H1 (cell line): Measurements from ENCODE around the gene AAK1. TPM values are rescaled to one million over a fixed set of nuclear protein-coding genes. Genes with fewer than 3 reads are reported as not detected.

Experiments used
- CTCF ChIA-PET: fragments of 300-600 bp; sonication (Branson Sonifier 250); formaldehyde crosslinking; loops from one replicate; lab custom pipeline; 2021; ENCODE audit not compliant: partially characterized antibody; lab: Charles Lee
- POLR2A ChIA-PET: fragments of 300-600 bp; sonication (Branson Sonifier 250); formaldehyde crosslinking; loops from one replicate; lab custom pipeline; 2021; ENCODE audit warnings: inconsistent platforms; ENCODE audit not compliant: partially characterized antibody; lab: Charles Lee
- DNase-seq, 2 experiments: peaks; one replicate each; pipeline versions ENCODE4 v3.0.0 to v3.0.0-alpha.2; 2010 to 2022; ENCODE audit warnings: low spot score in 2 of 2, low read depth in 1 of 2, mixed read lengths in 1 of 2
- FAIRE-seq: peaks from 2 replicates; lab custom pipeline; 2011; peaks lifted over from hg19 to GRCh38; lab: Jason Lieb, UNC
- H2AFZ ChIP-seq: 2 replicates; pipeline ENCODE4 v1.8.1; 2012; ENCODE audit warnings: low read length, inconsistent platforms
- H2AK5ac ChIP-seq: 2 replicates; pipeline ENCODE4 v1.6.1; 2013; ENCODE audit warnings: low read depth, low read length
- H2BK120ac ChIP-seq: replicated peaks from 2 replicates; pipeline ENCODE3; 2013; ENCODE audit warnings: low read depth, low read length, inconsistent platforms
- H2BK12ac ChIP-seq: 2 replicates; pipeline ENCODE4 v1.6.1; 2013; ENCODE audit warnings: low read depth, low read length
- H2BK15ac ChIP-seq: 2 replicates; pipeline ENCODE4 v1.6.1; 2013; ENCODE audit warnings: low read length
- H2BK20ac ChIP-seq: 2 replicates; pipeline ENCODE4 v1.6.1; 2013; ENCODE audit warnings: low read length
- H2BK5ac ChIP-seq: 2 replicates; pipeline ENCODE4 v1.6.1; 2013; ENCODE audit warnings: low read depth, low read length
- H3K14ac ChIP-seq: 2 replicates; pipeline ENCODE4 v1.6.1; 2013; ENCODE audit warnings: inconsistent platforms; ENCODE audit not compliant: insufficient read length
- H3K18ac ChIP-seq: 2 replicates; pipeline ENCODE4 v1.6.1; 2013; ENCODE audit warnings: low read length; ENCODE audit errors: extremely low read depth
- H3K23ac ChIP-seq: 2 replicates; pipeline ENCODE4 v1.6.1; 2013; ENCODE audit warnings: inconsistent platforms; ENCODE audit not compliant: insufficient read length
- H3K23me2 ChIP-seq: 2 replicates; pipeline ENCODE4 v1.6.1; 2013; ENCODE audit warnings: low read depth, low read length
- H3K27ac ChIP-seq: 2 replicates; pipeline ENCODE4 v1.6.1; 2011; ENCODE audit warnings: low read depth, low read length, inconsistent platforms
- H3K27me3 ChIP-seq, 4 experiments: replicated peaks in 1 of 4; 1 replicate in 1 of 4; 2 replicates in 3 of 4; pipeline versions ENCODE4 v1.6.1 to v1.8.1; 2011 to 2013; ENCODE audit warnings: low read length in 3 of 4, mild to moderate bottlenecking in 3 of 4, inconsistent platforms in 2 of 4, mixed read lengths in 2 of 4, moderate library complexity in 1 of 4; ENCODE audit not compliant: control insufficient read depth in 3 of 4, insufficient read depth in 3 of 4; ENCODE audit errors: extremely low read depth in 1 of 4
- H3K36me3 ChIP-seq, 4 experiments: 2 replicates each; pipeline versions ENCODE4 v1.6.1 to v1.8.1; 2011 to 2013; ENCODE audit warnings: mild to moderate bottlenecking in 4 of 4, low read length in 3 of 4, moderate library complexity in 2 of 4, control low read depth in 1 of 4, inconsistent platforms in 1 of 4; ENCODE audit not compliant: insufficient read depth in 4 of 4, control insufficient read depth in 2 of 4
- H3K4ac ChIP-seq: replicated peaks from 2 replicates; pipeline ENCODE3; 2013; ENCODE audit warnings: low read length, low read depth, mixed read lengths, inconsistent platforms; ENCODE audit not compliant: insufficient read length
- H3K4me1 ChIP-seq, 4 experiments: replicated peaks in 1 of 4; 1 replicate in 1 of 4; 2 replicates in 3 of 4; pipeline versions ENCODE4 v1.6.1 to v1.8.1; 2011 to 2013; ENCODE audit warnings: low read length in 3 of 4, inconsistent platforms in 2 of 4, mixed read lengths in 1 of 4; ENCODE audit not compliant: insufficient read depth in 4 of 4, control insufficient read depth in 3 of 4
- H3K4me2 ChIP-seq, 2 experiments: 2 replicates each; pipeline versions ENCODE4 v1.6.1 to v1.8.1; 2011 to 2013; ENCODE audit warnings: low read depth in 2 of 2, low read length in 2 of 2, control low read depth in 1 of 2, inconsistent platforms in 1 of 2, mild to moderate bottlenecking in 1 of 2; ENCODE audit not compliant: insufficient read depth in 1 of 2
- H3K4me3 ChIP-seq, 4 experiments: fragments of 200-600, 300-600 bp in 1 of 4; sonication (generic), shearing (Covaris generic), sonication (Bioruptor Twin) in 1 of 4; 2 replicates each; pipeline versions ENCODE4 v1.5.1 to v1.8.1; 2011 to 2016; ENCODE audit warnings: low read length in 4 of 4, low read depth in 3 of 4, control low read depth in 2 of 4, inconsistent platforms in 2 of 4, mild to moderate bottlenecking in 2 of 4, mixed read lengths in 1 of 4, moderate library complexity in 1 of 4; ENCODE audit not compliant: insufficient read depth in 2 of 4; ENCODE audit errors: extremely low read depth in 1 of 4
- H3K56ac ChIP-seq: replicated peaks from 2 replicates; pipeline ENCODE3; 2013; ENCODE audit warnings: low read depth, mild to moderate bottlenecking, mixed read lengths, low read length, inconsistent platforms; ENCODE audit not compliant: insufficient read length
- H3K79me1 ChIP-seq: 2 replicates; pipeline ENCODE4 v1.6.1; 2013; ENCODE audit warnings: low read depth, low read length, control low read depth
- H3K79me2 ChIP-seq, 2 experiments: 2 replicates each; pipeline versions ENCODE4 v1.6.1 to v1.8.1; 2012 to 2013; ENCODE audit warnings: low read length in 2 of 2, mild to moderate bottlenecking in 2 of 2, inconsistent platforms in 1 of 2; ENCODE audit not compliant: insufficient read depth in 2 of 2, control insufficient read depth in 1 of 2
- H3K9ac ChIP-seq, 4 experiments: replicated peaks in 1 of 4; 1 replicate in 1 of 4; 2 replicates in 3 of 4; pipeline versions ENCODE4 v1.6.1 to v1.8.1; 2011 to 2013; ENCODE audit warnings: low read depth in 3 of 4, low read length in 3 of 4, control low read depth in 2 of 4, mild to moderate bottlenecking in 2 of 4, moderate library complexity in 2 of 4, inconsistent platforms in 1 of 4; ENCODE audit errors: extremely low read depth in 1 of 4
- H3K9me3 ChIP-seq, 2 experiments: 2 replicates each; pipeline versions ENCODE4 v1.6.1 to v1.8.1; 2012 to 2013; ENCODE audit warnings: mild to moderate bottlenecking in 2 of 2, moderate library complexity in 2 of 2, control low read depth in 1 of 2, inconsistent platforms in 1 of 2, low read depth in 1 of 2, low read length in 1 of 2, mixed read lengths in 1 of 2; ENCODE audit not compliant: insufficient read depth in 2 of 2
- H4K20me1 ChIP-seq, 2 experiments: replicated peaks in 1 of 2; 2 replicates each; pipeline versions ENCODE3 to v1.8.1; 2011 to 2013; ENCODE audit warnings: inconsistent platforms in 2 of 2, low read length in 2 of 2, mild to moderate bottlenecking in 1 of 2; ENCODE audit not compliant: insufficient read depth in 2 of 2, control insufficient read depth in 1 of 2
- H4K5ac ChIP-seq: 2 replicates; pipeline ENCODE4 v1.6.1; 2013; ENCODE audit warnings: low read length, low read depth, mixed read lengths, inconsistent platforms; ENCODE audit not compliant: insufficient read length
- H4K8ac ChIP-seq: 2 replicates; pipeline ENCODE4 v1.8.0; 2013; ENCODE audit warnings: mild to moderate bottlenecking, moderate library complexity, low read length, inconsistent platforms; ENCODE audit not compliant: insufficient read depth; ENCODE audit errors: extremely low read depth
- H4K91ac ChIP-seq: replicated peaks from 2 replicates; pipeline ENCODE3; 2013; ENCODE audit warnings: low read length, mixed read lengths, inconsistent platforms; ENCODE audit not compliant: insufficient read length
- CBX8 ChIP-seq: fragments of 300-800, 300-1000 bp; sonication (generic); IDR thresholded peaks from 2 replicates; pipeline ENCODE4 v1.7.1; 2016; ENCODE audit warnings: low read depth, low read length, borderline replicate concordance
- KDM5A ChIP-seq: fragments of 200-600 bp; IDR thresholded peaks from 2 replicates; pipeline ENCODE4 v1.7.1; 2012; ENCODE audit warnings: mild to moderate bottlenecking, low read length, inconsistent platforms, mixed read lengths
- PHF8 ChIP-seq: fragments of 200-600 bp; sonication (generic); conservative IDR thresholded peaks from 2 replicates; pipeline ENCODE4 v1.7.1; 2012; ENCODE audit warnings: low read depth, mild to moderate bottlenecking, inconsistent platforms, low read length, moderate library complexity
- POLR2AphosphoS5 ChIP-seq: IDR thresholded peaks from 2 replicates; pipeline ENCODE4 v1.6.1; 2011; ENCODE audit warnings: low read depth, low read length
- RAD21 ChIP-seq, 2 experiments: IDR thresholded peaks in 1 of 2; conservative IDR thresholded peaks in 1 of 2; 2 replicates each; pipeline ENCODE4 v1.6.1; 2011; ENCODE audit warnings: low read depth in 2 of 2, low read length in 2 of 2, improper control_type of control experiment in 1 of 2, inconsistent platforms in 1 of 2, mild to moderate bottlenecking in 1 of 2, moderate library complexity in 1 of 2
- RNF2 ChIP-seq: fragments of 200-900, 300-1000 bp; sonication (generic); IDR thresholded peaks from 2 replicates; pipeline ENCODE4 v1.7.1; 2016; ENCODE audit warnings: borderline replicate concordance, low read depth, mild to moderate bottlenecking, antibody characterized with exemption, low read length; ENCODE audit not compliant: poor library complexity, severe bottlenecking; ENCODE audit errors: missing control alignments
- SAP30 ChIP-seq: fragments of 300-600 bp; sonication (generic); IDR thresholded peaks from 2 replicates; pipeline ENCODE4 v1.7.1; 2012; ENCODE audit warnings: low read length, moderate library complexity, mild to moderate bottlenecking, inconsistent platforms; ENCODE audit not compliant: insufficient read depth, insufficient replicate concordance
- SP1 ChIP-seq: IDR thresholded peaks from 2 replicates; pipeline ENCODE4 v1.6.1; 2011; ENCODE audit warnings: low read depth, low read length
- SUZ12 ChIP-seq: fragments of 200-600 bp; sonication (generic); IDR thresholded peaks from 2 replicates; pipeline ENCODE4 v1.6.1; 2012; ENCODE audit warnings: mild to moderate bottlenecking, inconsistent platforms, low read length, moderate library complexity, mixed read lengths
- WGBS, 2 experiments: shearing (Covaris generic) in 1 of 2; methylation state at CpG; one replicate each; pipeline versions ENCODE4 v1.1.6 to v1.1.7; 2013 to 2015; ENCODE audit warnings: low lambda C conversion rate in 2 of 2, mixed read lengths in 2 of 2, inconsistent platforms in 1 of 2, low coverage in 1 of 2, missing lambda C conversion rate in 1 of 2; ENCODE audit not compliant: insufficient replicate concordance in 2 of 2, insufficient coverage in 1 of 2, insufficient read length in 1 of 2; ENCODE audit errors: extremely low coverage in 1 of 2, missing lambda C conversion rate in 1 of 2; 5-methylcytosine and 5-hydroxymethylcytosine counted together
- polyA plus RNA-seq, 7 experiments: library from polyadenylated mRNA; depleted of rRNA in 3 of 7; stranded (reverse) in 5 of 7; unstranded in 2 of 7; fragments of >200 nt in 5 of 7; fragments of 200-250 nt in 2 of 7; gene quantifications; 1 replicate in 5 of 7; 2 replicates in 1 of 7; 4 replicates in 1 of 7; pipeline versions ENCODE4 v1.2.1 to v1.2.3, GENCODE V29; 2011 to 2013; ENCODE audit warnings: missing spikeins in 2 of 7, mixed read lengths in 2 of 7
- total RNA-seq: library from RNA; stranded (reverse); fragmentation: NEBNext Ultra II Directional; extraction: Animal tissue kit (Norgen Biotek cat#: 25700); gene quantifications from 2 replicates; pipeline ENCODE4 v1.2.1, GENCODE V29; 2021

AAK1 gene
- total and polyA plus RNA-seq, 2 of the 8 experiments (the other 6 are each of a cell fraction or from before 2014, with no cell fraction given) = 10.0 to 40.5 TPM

DNA sequence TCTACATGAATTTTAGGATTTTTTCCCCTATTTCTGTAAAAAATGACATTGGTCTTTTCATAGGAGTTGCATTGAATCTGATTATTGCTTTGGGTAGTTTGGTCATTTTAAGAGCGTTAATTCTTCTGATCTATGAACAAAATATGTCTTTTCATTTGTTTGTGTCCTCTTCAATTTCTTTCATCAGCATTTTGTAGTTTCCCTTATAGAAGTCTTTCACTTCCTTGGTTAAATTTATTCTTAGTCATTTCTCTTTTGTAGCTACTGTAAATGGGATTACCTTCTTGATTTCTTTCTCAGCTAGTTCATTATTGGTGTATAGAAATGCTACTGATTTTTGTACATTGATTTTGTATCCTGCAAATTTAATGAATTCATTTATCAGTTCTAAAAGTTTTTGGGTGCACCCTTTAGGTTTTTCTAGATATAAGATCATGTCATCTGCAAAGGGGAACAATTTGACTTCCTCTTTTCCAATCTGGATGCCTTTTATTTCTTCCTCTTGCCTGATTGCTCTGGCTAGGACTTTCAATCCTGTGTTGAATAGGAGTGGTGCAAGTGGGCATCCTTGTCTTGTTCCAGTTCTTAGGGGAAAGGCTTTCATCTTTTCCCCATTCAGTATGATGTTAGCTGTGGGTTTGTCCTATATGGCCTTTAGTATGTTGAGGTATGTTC lies 36.6 kb upstream of the AAK1 start:
- Histone ChIP-seq H3K27ac (no peak overlapping the region), H2BK12ac (no peak overlapping the region), H4K20me1 (no peaks in the 10 kb centered on the region), H3K9ac (no peak overlapping the region), H2BK5ac (no peak overlapping the region), H2BK120ac (no peak overlapping the region), H3K14ac (no peak overlapping the region), H2AK5ac (no peak overlapping the region), H3K23ac (no peak overlapping the region), H3K9me3 (no peaks in the 10 kb centered on the region), H3K23me2 (no peaks in the 10 kb centered on the region), H3K36me3 (no peaks in the 10 kb centered on the region), H3K27me3 (no peaks in the 10 kb centered on the region), H3K4me3 (no peak overlapping the region), H4K8ac (no peak overlapping the region), H3K18ac (no peak overlapping the region), H3K79me2 (no peaks in the 10 kb centered on the region), H2BK15ac (no peak overlapping the region), H2AFZ (no peak overlapping the region), H4K91ac (no peak overlapping the region), H3K4ac (no peak overlapping the region), H3K56ac (no peak overlapping the region), H3K4me1 (peaks cover 0 to 4% (median 0%) of the 10 kb centered on the region in 4 experiments; a peak in 2 of 7 replicates), H2BK20ac (no peak overlapping the region), H3K79me1 (no peaks in the 10 kb centered on the region), H4K5ac (no peak overlapping the region), H3K4me2 (no peak overlapping the region)
- no peak for TF ChIP-seq SP1
- TF ChIP-seq SUZ12 = no peak
- no peak for TF ChIP-seq RNF2
- no peak for TF ChIP-seq PHF8
- TF ChIP-seq KDM5A = no peak
- no peak for TF ChIP-seq RAD21 (IDR thresholded peaks at IDR 0.05 in 1 of 2, conservative IDR thresholded peaks at IDR 0.05 in 1 of 2; ENCODE audit: low read depth in 2 of 2, low read length in 2 of 2)
- no peak for TF ChIP-seq POLR2AphosphoS5
- TF ChIP-seq SAP30 = no peak
- TF ChIP-seq CBX8 = no peak
- 96% methylated on average over 1 of the region's 1 CpG; no CpG with 5 or more reads in 1 of the 2 experiments for WGBS, 2 experiments
- POLR2A ChIA-PET = no interaction called here
- DNase-seq = no peak
- CTCF ChIA-PET = no interaction called here
- no peak for FAIRE-seq
